NOMO-1 (cell line): ENCODE measurements around the gene CD27.
"Not testable (repeated sequence)": the region's sequence is repeated elsewhere in the genome, so short reads cannot be mapped to it uniquely, and the experiment has no call there.

Experiments
- DNase-seq, 2 experiments: peaks; one replicate each; lab custom pipeline; 2025; ENCODE audit not compliant: unreplicated experiment in 2 of 2; lab: John Stamatoyannopoulos, UW

CD27 gene

DNA sequence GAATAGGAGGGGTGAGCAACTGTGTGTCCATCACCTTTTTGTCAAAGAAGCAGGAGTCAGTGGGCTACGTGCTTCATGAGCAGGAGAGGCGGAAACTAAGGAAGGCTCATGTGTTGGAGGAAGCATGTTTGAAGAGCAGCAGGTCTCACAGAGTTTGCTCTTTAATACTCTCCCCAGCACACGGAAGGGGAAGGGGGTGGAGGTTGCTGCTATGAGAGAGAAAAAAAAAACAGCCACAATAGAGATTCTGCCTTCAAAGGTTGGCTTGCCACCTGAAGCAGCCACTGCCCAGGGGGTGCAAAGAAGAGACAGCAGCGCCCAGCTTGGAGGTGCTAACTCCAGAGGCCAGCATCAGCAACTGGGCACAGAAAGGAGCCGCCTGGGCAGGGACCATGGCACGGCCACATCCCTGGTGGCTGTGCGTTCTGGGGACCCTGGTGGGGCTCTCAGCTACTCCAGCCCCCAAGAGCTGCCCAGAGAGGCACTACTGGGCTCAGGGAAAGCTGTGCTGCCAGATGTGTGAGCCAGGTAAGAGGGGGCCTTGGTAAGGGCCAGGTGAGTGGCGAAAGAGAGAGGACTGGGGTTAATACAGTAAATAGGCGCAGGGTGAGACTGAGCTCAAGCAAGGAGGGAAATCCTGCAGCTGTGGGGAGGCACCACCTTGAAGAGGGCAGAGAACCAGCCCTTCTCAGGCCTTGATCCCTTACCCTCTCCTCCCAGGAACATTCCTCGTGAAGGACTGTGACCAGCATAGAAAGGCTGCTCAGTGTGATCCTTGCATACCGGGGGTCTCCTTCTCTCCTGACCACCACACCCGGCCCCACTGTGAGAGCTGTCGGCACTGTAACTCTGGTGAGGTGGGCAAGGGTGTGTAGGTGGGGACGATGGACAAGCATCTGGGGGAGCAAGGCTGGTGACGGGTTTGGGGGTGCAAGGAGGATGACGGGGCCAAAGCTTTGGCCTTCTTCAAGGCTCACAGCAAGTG, at the start of gene CD27:
CD27 (plus strand) TSS at position 252 of the 985 bp plus-strand sequence; CDS start at position 393, 141 bp downstream.
- DNase-seq = no peak

DNA sequence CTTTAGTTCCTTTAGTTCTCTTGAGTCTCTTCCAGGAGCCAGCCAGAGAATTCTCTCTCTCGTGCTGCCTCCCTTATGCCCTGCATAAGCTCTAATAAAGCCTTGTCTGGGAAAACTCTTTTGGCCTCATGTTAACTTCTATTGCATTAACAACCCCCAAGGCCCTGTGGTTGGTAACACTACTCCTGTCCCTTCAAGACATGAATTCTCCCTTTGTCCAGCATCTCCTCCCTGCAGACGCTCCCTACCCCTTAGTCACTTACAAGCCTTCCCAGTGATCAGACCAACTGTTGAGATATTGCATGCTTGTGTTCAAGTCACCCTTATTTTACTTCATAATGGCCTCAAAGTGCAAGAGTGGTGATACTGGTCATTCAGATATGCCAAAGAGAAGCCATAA, 48.7 kb upstream of the CD27 start:
- DNase-seq = no peak

DNA sequence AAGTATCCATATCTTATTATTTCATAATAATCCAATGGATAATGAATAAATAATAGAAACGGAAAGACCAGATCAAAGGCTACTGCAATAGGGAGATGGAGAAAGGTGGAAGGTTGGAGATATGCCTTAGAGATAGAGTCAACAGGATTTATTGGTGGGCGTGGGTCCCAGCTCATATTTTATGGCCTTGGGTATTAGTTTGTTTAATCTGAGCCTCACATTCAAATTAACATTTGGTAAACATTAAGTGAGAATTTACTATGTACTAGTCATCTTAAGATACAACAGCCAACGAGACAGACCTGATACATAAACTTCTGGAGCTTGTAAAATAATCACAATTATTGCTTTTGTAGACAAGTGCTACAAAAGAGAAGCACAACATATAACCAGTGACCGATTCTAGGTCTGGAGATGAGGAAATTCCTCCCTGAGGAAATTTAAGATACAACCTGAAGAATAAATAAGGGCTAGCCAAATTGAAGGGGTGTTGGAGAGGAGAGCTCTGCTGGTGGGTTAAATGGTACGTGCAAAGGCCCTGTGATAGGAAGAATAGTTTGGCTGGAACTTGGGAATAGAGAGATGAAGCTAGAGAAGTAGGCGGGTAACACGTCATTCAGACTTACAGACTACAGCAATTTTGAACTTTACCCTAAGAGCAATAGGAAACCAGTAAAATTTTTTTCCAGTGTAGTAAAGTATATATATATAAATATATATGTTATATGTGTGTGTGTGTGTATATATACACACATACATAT, 44.7 kb upstream of the CD27 start:
- DNase-seq = no peak

DNA sequence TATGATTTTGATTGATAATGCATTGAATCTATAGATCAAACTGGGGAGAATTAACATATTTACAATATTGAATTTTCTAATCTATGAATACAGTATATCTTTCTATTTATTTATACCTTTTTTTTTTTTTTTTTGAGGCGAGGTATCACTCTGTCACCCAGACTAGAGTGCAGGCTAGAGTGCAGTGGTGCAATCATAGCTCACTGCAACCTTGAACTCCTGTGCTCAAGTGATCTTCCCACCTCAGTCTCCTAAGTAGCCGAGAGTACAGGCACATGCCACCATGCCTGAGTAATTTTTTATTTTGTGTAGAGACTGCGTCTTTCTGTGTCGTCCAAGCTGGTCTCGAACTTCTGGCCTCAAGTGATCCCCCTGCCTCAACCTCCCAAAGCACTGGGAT, 40.4 kb upstream of the CD27 start:
- no peak for DNase-seq

DNA sequence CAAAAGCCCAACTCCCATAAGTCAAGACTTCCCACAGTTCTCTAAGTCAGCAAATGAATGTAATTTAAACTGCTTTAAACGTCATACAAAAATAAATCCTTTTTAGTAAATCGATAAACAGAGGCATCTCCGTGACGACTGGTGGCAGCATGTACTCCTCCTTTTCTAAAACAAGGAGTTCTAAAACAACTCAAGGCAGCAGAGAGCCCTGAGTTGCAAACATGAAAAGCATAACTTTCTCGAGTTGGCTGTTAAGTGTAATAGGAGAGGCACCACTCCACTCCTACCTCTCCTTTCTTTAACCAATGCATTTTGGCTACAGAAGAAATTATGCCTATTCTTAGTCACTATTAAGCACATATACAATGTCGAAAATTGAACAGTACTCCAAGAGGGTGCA, 38.8 kb upstream of the CD27 start:
- no peak for DNase-seq

DNA sequence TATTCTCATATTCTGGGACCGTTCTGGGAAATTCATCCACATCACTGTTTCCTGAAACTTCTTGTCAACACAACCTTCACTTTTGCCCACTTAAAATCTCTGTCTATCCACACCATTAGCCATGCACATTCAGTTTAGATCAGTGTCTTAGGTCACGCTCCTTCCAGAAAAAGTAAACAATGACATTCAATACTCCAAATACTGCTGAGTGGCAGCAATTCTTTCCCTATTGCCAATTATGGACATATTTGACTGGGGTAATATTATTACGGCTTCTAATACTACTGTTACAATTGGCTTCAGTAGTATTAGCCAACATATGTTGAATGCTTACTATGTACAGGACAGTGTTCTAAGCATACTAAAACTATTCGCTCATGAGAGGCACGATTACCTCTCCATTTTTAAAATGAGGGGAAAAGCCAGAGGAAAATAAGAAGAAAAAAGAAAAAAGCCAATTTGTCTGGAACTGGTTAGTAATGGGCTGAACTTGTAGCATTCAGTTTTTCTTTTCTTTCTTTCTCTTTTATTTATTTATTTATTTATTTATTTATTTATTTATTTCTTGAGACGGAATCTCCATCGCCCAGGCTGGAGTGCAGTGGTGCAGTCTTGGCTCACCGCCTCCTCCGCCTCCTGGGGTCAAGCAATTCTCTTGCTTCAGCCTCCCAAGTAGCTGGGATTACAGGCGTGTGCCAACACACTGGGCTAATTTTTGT, 37.4 kb upstream of the CD27 start:
- no peak for DNase-seq

DNA sequence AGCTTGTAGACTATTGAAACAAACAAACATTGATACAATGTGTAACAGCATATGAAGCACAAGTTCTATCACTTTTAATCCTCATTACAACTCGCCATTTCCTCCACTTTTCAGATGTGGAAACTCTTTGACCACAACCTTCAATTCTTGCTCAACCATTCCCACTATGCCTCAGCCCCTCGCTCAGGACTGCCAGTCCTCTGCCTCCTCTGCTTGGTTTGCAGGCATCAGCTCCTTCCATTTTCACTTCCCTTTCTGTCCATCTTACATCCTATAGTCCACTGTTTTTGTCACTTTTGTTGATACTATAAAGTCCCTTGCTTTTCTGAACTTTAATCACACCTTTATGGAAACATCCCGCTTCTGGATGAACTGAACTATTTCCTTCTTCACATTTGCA, 28.2 kb upstream of the CD27 start:
- peak; percentile 92 to 96 for DNase-seq

DNA sequence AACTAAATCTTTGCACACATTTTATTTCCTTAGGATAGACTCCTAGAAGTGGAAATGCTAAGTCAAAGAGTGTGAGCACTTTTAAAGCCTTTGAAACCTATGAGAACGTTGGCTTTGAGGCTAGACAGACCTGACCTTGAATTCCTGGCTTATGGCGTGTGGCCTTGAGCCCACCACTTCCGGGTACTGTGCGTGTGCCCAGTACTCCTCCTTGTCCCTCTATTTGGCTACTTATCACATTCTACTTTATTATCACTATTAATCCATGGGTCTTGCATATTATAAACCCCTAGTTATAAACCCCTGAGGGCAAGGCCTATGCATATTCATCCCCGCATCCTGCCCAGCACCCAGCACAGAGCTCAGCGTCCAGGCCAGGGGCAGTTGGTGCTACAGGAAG, 26.0 kb upstream of the CD27 start:
- DNase-seq = no peak

DNA sequence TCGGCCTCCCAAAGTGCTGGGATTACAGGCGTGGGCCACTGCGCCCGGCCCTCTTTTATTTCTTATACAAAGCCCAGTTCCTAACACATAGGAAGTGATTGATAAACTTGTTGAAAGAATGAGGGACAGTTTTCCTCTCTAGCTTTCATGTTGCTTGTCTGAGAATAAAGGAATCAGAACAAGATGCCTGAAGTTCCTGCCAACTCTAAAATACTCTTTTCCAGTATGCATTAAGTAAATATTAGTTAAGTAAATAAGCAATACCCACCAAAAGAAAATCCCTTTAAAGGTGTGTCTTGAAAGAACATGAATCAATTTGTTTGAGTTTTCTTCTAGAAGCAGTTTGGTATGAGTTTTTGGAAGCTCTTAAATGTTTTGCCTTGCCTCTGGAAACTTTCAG, 24.4 kb upstream of the CD27 start:
- DNase-seq = no peak

DNA sequence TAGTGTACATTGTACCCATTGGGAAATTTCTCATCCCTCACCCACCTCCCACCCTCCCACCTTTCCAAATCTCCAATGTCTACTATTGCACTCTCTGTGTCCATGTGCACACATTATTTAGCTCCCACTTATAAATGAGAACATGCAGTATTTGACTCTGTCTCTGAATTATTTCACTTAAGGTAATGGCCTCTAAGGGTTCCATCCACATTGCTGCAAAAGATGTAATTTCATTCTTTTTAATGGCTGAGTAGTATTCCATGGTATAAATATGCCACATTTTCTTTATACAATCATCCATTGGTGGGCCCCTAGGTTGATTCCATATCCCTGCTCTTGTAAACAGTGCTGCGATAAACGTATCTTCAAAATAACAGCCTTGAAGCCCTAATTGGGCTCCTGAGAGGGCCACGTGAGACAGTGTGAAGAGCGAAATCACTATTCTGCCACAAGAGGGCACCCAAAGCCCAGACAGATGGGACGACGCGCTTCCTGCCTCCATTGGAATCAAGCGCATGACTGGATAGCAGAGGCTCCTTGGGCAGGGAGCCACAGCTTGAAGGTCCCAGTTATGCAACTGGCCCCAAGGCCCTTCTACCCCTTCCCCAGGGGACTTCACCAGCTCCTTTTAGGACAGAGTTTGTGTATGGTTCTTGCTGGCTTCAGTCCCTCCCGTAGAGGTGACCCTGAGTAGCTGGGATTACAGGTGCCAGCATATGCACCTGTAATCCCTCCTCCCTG, 21.3 kb upstream of the CD27 start:
- peak; percentile 83 to 89 for DNase-seq

DNA sequence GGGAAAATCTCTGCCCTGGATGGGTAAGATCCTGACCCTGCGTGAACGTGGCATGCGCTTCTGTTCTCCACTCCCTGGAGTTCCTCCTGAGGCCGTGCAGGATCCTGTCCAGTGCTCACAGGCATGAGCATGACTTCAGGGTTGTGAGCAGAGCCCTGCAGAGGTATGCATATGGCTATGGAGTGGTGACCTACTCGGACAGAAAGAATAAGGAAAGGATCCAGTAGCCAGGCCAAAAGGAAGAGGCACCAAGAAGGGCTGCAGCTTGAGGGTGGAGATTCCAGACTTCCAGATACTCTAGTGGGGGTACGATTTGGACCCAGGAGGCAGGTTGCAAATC, 20.8 kb upstream of the CD27 start:
- no peak for DNase-seq

DNA sequence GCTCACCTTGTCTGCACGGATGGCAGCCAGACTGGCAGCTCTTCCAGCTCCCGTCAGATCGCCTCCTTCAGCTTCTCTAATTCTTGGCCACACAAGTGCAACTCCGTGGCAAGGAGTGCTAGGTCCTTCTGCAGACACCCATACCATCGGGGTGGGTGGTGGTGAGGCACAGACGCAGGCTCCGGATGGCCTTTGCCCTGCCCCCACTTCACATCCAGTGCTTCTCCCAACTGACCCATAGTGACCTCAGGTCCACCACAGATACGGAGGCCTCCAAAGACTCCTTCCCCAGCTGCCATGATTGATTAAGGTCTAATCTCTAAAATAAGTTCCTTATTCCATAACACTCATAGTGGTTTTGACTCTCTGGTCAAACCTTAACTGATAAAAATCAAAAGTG, 19.9 kb upstream of the CD27 start:
- DNase-seq = no peak

DNA sequence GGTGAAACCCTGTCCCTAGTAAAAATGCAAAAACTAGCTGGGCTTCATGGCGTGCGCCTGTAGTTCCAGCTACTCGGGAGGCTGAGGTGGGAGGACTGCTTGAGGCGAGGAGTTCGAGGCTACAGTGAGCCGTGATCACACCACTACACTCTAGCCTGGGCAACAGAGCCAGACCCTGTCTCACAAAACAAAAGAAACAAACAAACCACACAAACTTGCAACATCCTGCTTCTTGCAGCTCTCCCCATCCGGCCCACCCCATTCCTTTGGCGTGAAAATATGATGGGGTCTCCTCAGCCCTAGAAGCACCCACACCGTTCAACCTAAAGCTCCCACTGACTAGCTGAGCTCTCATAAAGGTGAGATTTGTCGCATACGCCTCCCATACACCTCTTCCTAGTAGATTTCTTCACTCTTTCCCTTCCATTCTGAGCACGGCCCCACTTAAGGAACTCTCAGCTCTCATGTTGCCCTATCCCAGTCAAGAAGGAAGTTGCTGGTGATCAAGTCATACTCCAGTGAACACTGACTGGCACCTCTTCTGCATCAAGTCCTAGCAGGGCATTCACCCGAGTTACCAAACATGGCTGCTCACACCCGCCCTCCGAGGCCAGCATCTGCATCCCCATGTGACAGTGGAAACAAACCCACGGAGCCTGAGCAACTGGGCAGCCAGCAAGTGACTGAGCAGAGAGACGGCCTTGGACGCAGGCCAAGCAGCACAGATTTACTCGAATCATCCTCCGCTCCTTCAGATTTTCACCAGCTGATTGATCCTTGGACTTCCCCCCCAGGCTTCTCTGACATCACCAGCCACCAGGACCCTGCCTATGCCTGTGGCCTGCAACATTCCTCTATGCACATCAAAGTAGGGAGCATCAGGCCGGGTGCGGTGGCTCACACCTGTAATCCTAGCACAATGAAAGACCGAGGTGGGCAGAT, 18.9 kb upstream of the CD27 start:
- no peak for DNase-seq

DNA sequence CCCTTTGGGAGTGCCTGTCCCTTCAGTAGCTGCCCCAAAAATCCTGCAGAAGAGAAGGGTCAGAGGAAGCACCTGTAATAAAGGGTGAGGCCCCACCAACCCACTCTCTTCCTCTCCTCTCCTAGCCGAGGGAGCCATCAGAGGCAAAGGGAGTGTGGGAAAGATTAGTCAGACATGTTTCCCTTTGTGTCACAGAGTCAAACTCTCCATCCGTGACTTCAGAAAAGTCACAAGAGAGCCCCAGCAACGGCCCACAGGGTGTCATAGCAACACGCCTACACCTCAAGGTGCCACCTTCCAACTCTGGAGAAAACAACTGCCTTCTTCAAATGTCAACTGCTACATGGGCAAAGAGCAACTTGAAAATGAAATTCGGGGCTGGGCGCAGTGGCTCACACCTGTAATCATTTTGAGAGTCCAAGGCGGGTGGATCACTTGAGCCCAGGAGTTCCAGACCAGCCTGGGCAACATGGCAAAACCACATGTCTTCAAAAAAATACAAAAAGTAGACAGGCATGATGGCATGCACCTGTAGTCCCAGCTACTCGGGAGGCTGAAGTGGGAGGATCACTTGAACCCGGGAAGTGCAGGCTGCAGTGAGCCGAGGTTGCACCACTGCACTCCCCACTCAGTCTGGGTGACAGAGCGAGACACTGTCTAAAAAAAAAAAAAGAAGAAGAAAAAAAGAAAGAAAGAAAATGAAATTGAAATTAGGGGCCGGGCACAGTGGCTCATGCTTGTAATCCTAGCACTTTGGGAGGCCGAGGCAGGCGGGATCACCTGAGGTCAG, 17.7 kb upstream of the CD27 start:
- DNase-seq = no peak

DNA sequence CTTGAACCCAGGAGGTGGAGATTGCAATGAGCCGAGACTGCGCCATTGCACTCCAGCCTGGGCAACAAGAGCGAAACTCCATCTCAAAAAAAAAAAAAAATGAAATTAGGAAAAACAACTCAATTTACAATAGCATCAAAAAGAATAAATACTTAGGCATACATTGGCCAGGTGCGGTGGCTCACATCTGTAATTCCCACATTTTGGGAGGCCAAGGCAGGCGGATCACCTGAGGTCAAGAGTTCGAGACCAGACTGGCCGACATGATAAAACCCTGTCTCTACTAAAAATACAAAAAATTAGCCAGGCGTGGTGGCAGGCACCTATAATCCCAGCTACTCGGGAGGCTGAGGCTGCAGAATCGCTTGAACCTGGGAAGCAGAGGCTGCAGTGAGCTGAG, 17.0 kb upstream of the CD27 start:
- not testable (repeated sequence) for DNase-seq

DNA sequence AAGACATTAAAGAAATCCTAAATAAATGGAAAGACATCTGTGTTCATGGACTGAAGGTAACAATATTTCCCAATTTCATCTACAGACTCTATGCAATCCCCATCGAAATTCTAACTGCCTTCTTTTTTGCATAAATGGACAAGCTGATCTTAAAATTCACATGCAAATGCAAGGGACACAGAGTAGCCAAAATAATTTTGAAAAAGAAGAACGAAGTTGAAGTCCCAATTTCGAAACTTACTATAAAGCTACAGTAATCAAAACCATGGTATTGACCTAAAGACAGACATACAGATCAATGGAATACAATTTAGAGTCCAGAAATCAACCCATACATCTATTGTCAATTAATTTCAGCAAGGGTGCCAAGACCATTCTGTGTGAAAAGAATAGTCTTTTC, 16.4 kb upstream of the CD27 start:
- DNase-seq = no peak

DNA sequence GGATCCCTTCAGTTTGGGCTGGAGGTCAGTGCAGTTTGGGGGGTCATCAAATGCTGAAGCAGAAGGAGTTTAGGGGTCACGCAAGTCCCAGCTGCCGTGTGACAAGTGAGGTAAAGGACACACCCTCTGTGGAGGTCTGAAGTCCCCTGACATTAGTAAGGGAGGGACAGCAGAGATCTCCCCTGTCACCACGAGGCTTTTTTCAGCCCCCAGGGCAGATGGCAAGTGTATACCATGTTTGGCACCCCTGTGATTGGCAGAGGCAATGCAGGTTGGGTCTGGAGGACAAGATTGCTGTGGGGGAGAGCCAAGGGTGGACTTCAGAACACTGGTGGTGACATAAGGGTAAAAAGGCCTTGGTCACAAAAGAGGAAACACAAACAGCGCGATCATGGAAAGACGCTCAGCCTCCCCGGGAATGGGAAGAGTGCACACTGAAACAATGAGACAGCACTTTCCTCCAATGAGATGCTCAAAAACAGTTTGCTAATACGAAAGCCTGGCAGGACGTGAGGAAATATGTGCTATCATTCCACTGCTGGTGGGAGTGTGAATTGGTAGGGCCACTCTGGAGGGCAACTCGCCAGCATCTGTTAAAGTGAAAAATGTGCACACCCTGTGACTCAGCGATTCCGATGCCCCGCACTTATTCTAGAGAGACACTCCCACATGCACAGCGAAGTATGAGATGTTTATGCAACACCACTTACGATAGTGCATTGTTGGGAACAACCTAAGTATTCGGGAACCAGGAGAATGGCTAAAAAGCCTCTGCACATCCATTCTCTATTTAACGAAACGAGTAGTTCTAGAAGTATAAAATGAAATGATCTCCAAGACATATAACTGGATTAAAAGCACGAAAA, 14.4 kb upstream of the CD27 start:
- peak; percentile 69 to 81 for DNase-seq

DNA sequence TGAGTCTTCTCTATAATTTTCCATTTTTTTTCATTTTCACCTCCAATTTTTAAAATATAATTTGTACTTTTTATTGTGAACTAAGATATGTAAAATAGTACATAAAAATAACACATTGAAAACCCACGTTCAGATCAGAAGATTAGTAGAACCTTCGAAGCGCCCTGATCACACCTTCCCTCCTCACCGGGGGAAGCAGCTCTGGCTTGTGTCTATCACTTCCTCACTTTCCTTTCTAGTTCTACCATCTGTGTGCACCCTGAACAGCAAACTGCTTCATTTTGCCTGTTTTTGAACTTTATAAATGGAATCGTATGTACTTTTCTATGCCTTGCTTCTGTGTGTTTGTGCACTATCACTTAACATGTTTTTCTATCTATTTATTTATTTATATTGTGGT, 11.8 kb upstream of the CD27 start:
- DNase-seq = no peak
